ENCODE data around the gene CALML6. TPM values are rescaled to one million over a fixed set of nuclear protein-coding genes. Genes with fewer than 3 reads are reported as not detected.

CALML6 gene
- polyA plus RNA-seq, 1 donor from 2014 or later = not detected

- peaks cover 67% of the 10 kb centered on the region for H3K79me2 ChIP-seq (replicated peaks; ENCODE audit: insufficient read depth, low read length)
- no peaks in the 10 kb centered on the region for H3K9me2 ChIP-seq (ENCODE audit: insufficient read depth, low read length)
- peak overlapping the region; percentile 97 for H3K9ac ChIP-seq (ENCODE audit: low read length)
- no peak overlapping the region for H2AFZ ChIP-seq (ENCODE audit: low read depth, low read length)
- H3K9me3 ChIP-seq (ENCODE audit: low read length) = no peaks in the 10 kb centered on the region
- peak overlapping the region; percentile 97 for H3K27ac ChIP-seq (ENCODE audit: low read length)
- peak overlapping the region; percentile 89 for H3K4me2 ChIP-seq (ENCODE audit: low read length)
- H3K4me3 ChIP-seq (ENCODE audit: low read length) = peak overlapping the region; percentile 85
- H3F3A ChIP-seq (ENCODE audit: insufficient read depth, low read length, poor library complexity, severe bottlenecking) = peaks cover 11% of the 10 kb centered on the region
- H3K27me3 ChIP-seq (ENCODE audit: insufficient read depth, low read depth, low read length) = no peaks in the 10 kb centered on the region
- H3K36me3 ChIP-seq (ENCODE audit: insufficient read depth, low read length) = no peaks in the 10 kb centered on the region
- H4K20me1 ChIP-seq (ENCODE audit: insufficient read depth) = peaks cover 19% of the 10 kb centered on the region
- TF ChIP-seq MXI1 (conservative IDR thresholded peaks at IDR 0.05; ENCODE audit: poor library complexity, severe bottlenecking) = peak; percentile 4
- TF ChIP-seq EZH2 (IDR thresholded peaks at IDR 0.05; ENCODE audit: borderline replicate concordance, insufficient read depth, low read length, poor library complexity, severe bottlenecking) = no peak
- no peak for TF ChIP-seq EP300 (conservative IDR thresholded peaks at IDR 0.05; ENCODE audit: poor library complexity, severe bottlenecking)
Measured at GRCh38 chr1:1889090-1889750, 25.8 kb upstream of the CALML6 start.

GRCh38 chr1:1889847-1890505 lies 25.1 kb upstream of the CALML6 start:
- Histone ChIP-seq H3K27me3 (ENCODE audit: insufficient read depth, low read depth, low read length) (no peaks in the 10 kb centered on the region), H3K9me3 (ENCODE audit: low read length) (no peaks in the 10 kb centered on the region), H4K20me1 (ENCODE audit: insufficient read depth) (peaks cover 19% of the 10 kb centered on the region), H3K36me3 (ENCODE audit: insufficient read depth, low read length) (no peaks in the 10 kb centered on the region), H3K79me2 (replicated peaks; ENCODE audit: insufficient read depth, low read length) (peaks cover 59% of the 10 kb centered on the region), H3K9me2 (ENCODE audit: insufficient read depth, low read length) (no peaks in the 10 kb centered on the region), H2AFZ (ENCODE audit: low read depth, low read length) (no peak overlapping the region), H3K27ac (ENCODE audit: low read length) (peak overlapping the region; percentile 97), H3F3A (ENCODE audit: insufficient read depth, low read length, poor library complexity, severe bottlenecking) (peaks cover 11% of the 10 kb centered on the region), H3K4me3 (ENCODE audit: low read length) (peak overlapping the region; percentile 85), H3K4me2 (ENCODE audit: low read length) (peak overlapping the region; percentile 89), H3K9ac (ENCODE audit: low read length) (peak overlapping the region; percentile 97)
- peak; percentile 47 for TF ChIP-seq POLR2AphosphoS5 (IDR thresholded peaks at IDR 0.05)
- TF ChIP-seq REST (IDR thresholded peaks at IDR 0.05; ENCODE audit: borderline replicate concordance) = peak; percentile 83
- TF ChIP-seq CTCF (IDR thresholded peaks at IDR 0.05; ENCODE audit: poor library complexity, severe bottlenecking) = no peak
- TF ChIP-seq EP300 (conservative IDR thresholded peaks at IDR 0.05; ENCODE audit: poor library complexity, severe bottlenecking) = no peak
- TF ChIP-seq SMC3 (conservative IDR thresholded peaks at IDR 0.05; ENCODE audit: poor library complexity) = no peak
- TF ChIP-seq EZH2 (IDR thresholded peaks at IDR 0.05; ENCODE audit: borderline replicate concordance, insufficient read depth, low read length, poor library complexity, severe bottlenecking) = no peak
- no peak for TF ChIP-seq RAD21 (conservative IDR thresholded peaks at IDR 0.05)
- TF ChIP-seq TAF1 (IDR thresholded peaks at IDR 0.05; ENCODE audit: low read depth) = peak; percentile 82
- peak; percentile 21 for TF ChIP-seq MXI1 (conservative IDR thresholded peaks at IDR 0.05; ENCODE audit: poor library complexity, severe bottlenecking)
